ENCODE measurements around the gene UBL4B. TPM values are rescaled to one million over a fixed set of nuclear protein-coding genes. Genes with fewer than 3 reads are reported as not detected.

UBL4B gene
- total RNA-seq, 1 experiment from 2014 or later, result not detected

DNA sequence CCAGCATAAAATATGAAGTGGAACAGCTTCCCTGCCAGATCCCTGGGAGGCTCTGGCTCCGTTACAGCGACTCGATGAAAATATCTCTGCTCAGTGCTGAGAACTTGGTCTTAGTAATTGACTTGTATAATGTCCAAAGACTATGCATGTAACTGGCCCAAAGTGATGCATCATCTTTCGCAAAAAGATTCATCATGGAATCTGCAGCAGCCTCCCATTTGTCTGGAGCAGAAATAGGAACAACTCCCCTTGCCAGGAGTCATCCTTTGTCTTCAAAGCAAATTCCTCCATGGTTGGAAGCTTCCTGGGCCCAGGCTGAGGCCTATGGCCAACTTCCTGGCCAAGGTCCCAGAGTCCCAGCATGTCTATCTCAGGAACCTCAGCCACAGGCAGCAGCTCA, 21.2 kb downstream of the UBL4B start:
- H3K4me2 ChIP-seq (ENCODE audit: insufficient read depth, insufficient read length, low read length), result no peak overlapping the region
- Mint-ChIP-seq H3K36me3 (ENCODE audit: insufficient read depth in 1 of 3, low read depth in 3 of 3) (no peaks in the 10 kb centered on the region), H3K4me3 (no peak overlapping the region), H3K4me1 (peaks cover 35 to 45% of the 10 kb centered on the region in 2 experiments), H3K27me3 (ENCODE audit: low read depth) (peaks cover 61% of the 10 kb centered on the region), H3K27ac (no peak overlapping the region), H3K9me3 (no peaks in the 10 kb centered on the region; a peak in 1 of 5 replicates)
- no peak overlapping the region for H4K8ac ChIP-seq (replicated peaks; ENCODE audit: insufficient read length, low read depth, low read length)
- no peaks in the 10 kb centered on the region for H3K23me2 ChIP-seq (ENCODE audit: insufficient read length, low read depth, low read length, poor library complexity, severe bottlenecking)
- H2AK5ac ChIP-seq (ENCODE audit: insufficient read length, low read length), result no peak overlapping the region
- no peak overlapping the region for H3K18ac ChIP-seq (ENCODE audit: insufficient read length, low read depth, low read length)
- no peak overlapping the region for H3K9ac ChIP-seq (ENCODE audit: extremely low read depth, insufficient read length, low read length)
- H2BK5ac ChIP-seq (ENCODE audit: insufficient read length, low read length), result no peak overlapping the region
- no peak overlapping the region for H3K14ac ChIP-seq (ENCODE audit: insufficient read depth, low read length)
- no peak overlapping the region for H2BK120ac ChIP-seq (ENCODE audit: low read depth, low read length, poor library complexity, severe bottlenecking)
- no peak overlapping the region for H2BK12ac ChIP-seq (ENCODE audit: insufficient read length, low read depth, low read length)
- WGBS (ENCODE audit: extremely low coverage, insufficient read length, low lambda C conversion rate), result no CpG with 5 or more reads among the region's 4 CpGs
- no peaks in the 10 kb centered on the region for H3K79me2 ChIP-seq (ENCODE audit: insufficient read depth, low read length)
- no peak overlapping the region for H3K56ac ChIP-seq (ENCODE audit: insufficient read length, low read depth, low read length)
- DNase-seq, result no peak
- H3K79me1 ChIP-seq (ENCODE audit: insufficient read depth, low read depth, low read length, poor library complexity, severe bottlenecking), result no peaks in the 10 kb centered on the region
- no peak overlapping the region for H3T11ph ChIP-seq (ENCODE audit: low read length)
- no peaks in the 10 kb centered on the region for H4K20me1 ChIP-seq (ENCODE audit: control insufficient read depth, insufficient read depth, insufficient read length)
- no peak overlapping the region for H3K4ac ChIP-seq (ENCODE audit: low read depth, low read length)
- H3K4me1 ChIP-seq (ENCODE audit: insufficient read depth, low read length), result peaks cover 8% of the 10 kb centered on the region; the same call in 1 of the 2 replicates
- TF ChIP-seq, protein P1, sequence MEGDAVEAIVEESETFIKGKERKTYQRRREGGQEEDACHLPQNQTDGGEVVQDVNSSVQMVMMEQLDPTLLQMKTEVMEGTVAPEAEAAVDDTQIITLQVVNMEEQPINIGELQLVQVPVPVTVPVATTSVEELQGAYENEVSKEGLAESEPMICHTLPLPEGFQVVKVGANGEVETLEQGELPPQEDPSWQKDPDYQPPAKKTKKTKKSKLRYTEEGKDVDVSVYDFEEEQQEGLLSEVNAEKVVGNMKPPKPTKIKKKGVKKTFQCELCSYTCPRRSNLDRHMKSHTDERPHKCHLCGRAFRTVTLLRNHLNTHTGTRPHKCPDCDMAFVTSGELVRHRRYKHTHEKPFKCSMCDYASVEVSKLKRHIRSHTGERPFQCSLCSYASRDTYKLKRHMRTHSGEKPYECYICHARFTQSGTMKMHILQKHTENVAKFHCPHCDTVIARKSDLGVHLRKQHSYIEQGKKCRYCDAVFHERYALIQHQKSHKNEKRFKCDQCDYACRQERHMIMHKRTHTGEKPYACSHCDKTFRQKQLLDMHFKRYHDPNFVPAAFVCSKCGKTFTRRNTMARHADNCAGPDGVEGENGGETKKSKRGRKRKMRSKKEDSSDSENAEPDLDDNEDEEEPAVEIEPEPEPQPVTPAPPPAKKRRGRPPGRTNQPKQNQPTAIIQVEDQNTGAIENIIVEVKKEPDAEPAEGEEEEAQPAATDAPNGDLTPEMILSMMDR (conservative IDR thresholded peaks at IDR 0.05), result no peak
- H4K91ac ChIP-seq (ENCODE audit: insufficient read length, low read depth, low read length), result no peak overlapping the region
- H3K27me3 ChIP-seq (ENCODE audit: insufficient read depth, low read length), result peaks cover 7% of the 10 kb centered on the region; the same call in 1 of the 2 replicates
- H4K5ac ChIP-seq (ENCODE audit: insufficient read length, low read depth, low read length), result no peak overlapping the region
- no peaks in the 10 kb centered on the region for H3K9me3 ChIP-seq (ENCODE audit: control insufficient read depth, low read depth, low read length)
- H2BK20ac ChIP-seq (ENCODE audit: low read depth, low read length, poor library complexity, severe bottlenecking), result no peak overlapping the region
- no peak overlapping the region for H3K23ac ChIP-seq (ENCODE audit: insufficient read length, low read depth, low read length)
- no peak overlapping the region for H2AFZ ChIP-seq (ENCODE audit: low read length)
- H2BK15ac ChIP-seq (ENCODE audit: low read depth, low read length), result no peak overlapping the region
- no peak overlapping the region for H3K27ac ChIP-seq (ENCODE audit: insufficient read length, low read depth, low read length)
